GM12878 (cell line): Measurements from ENCODE around the gene BBS2. TPM values are rescaled to one million over a fixed set of nuclear protein-coding genes. Genes with fewer than 3 reads are reported as not detected.

Source experiments
- ATAC-seq: fragments of 200-7000 bp; cut with Tn5 transposase; 3 replicates; pipeline ENCODE4 v1.9.1; 2020; ENCODE audit warnings: mild to moderate bottlenecking, moderate library complexity
- BruUV-seq: library from RNA; stranded (reverse); fragments of 400-500 nt; replicated peaks from 2 replicates; lab custom pipeline; 2021; lab: Mats Ljungman, UMichigan
- CTCF ChIA-PET: fragments of 300-600 bp; sonication (Branson Sonifier 250); formaldehyde crosslinking; extraction: SDS; loops from one replicate; lab custom pipeline; 2021; ENCODE audit warnings: inconsistent platforms; lab: Yijun Ruan, JAX
- POLR2A ChIA-PET: fragments of 350-600 bp; formaldehyde crosslinking; extraction: SDS; loops from one replicate; lab custom pipeline; 2021; ENCODE audit warnings: inconsistent platforms; lab: Charles Lee
- RAD21 ChIA-PET: fragments of 300-600 bp; sonication (Branson Sonifier 250); formaldehyde crosslinking; loops from one replicate; lab custom pipeline; 2023; ENCODE audit warnings: antibody characterized with exemption; ENCODE audit not compliant: unreplicated experiment; lab: Charles Lee
- SMC1A ChIA-PET: fragments of 300-600 bp; sonication (Branson Sonifier 250); formaldehyde crosslinking; loops from one replicate; lab custom pipeline; 2023; ENCODE audit not compliant: unreplicated experiment, uncharacterized antibody; lab: Charles Lee
- DNase-seq: peaks from one replicate; pipeline ENCODE4 v3.0.0-alpha.2; 2011; ENCODE audit warnings: low read depth, low spot score
- FAIRE-seq: peaks from 3 replicates; lab custom pipeline; 2011; peaks lifted over from hg19 to GRCh38; lab: Jason Lieb, UNC
- H2AFZ ChIP-seq: 2 replicates; pipeline ENCODE4 v1.6.0; 2011; ENCODE audit warnings: low read depth, low read length, control low read depth; ENCODE audit not compliant: control insufficient read depth
- H3K27ac ChIP-seq: 2 replicates; pipeline ENCODE4 v1.5.1; 2011; ENCODE audit warnings: control low read depth; ENCODE audit not compliant: control insufficient read depth, insufficient read depth
- H3K27me3 ChIP-seq, 2 experiments: replicated peaks in 1 of 2; 2 replicates each; pipeline versions ENCODE4 v1.6.0 to v1.6.1; 2011; ENCODE audit warnings: low read length in 1 of 2; ENCODE audit not compliant: control insufficient read depth in 2 of 2, insufficient read depth in 2 of 2
- H3K36me3 ChIP-seq, 2 experiments: 2 replicates each; pipeline ENCODE4 v1.5.1; 2011; ENCODE audit warnings: low read length in 1 of 2; ENCODE audit not compliant: control insufficient read depth in 2 of 2, insufficient read depth in 2 of 2
- H3K4me1 ChIP-seq: 2 replicates; pipeline ENCODE4 v1.6.1; 2011; ENCODE audit warnings: mild to moderate bottlenecking, low read length, moderate library complexity, mixed read lengths; ENCODE audit not compliant: control insufficient read depth, insufficient read depth
- H3K4me2 ChIP-seq: 2 replicates; pipeline ENCODE4 v1.6.0; 2011; ENCODE audit warnings: control low read depth; ENCODE audit not compliant: control insufficient read depth, insufficient read depth
- H3K4me3 ChIP-seq: fragments of 200-600 bp; sonication (generic); 2 replicates; pipeline ENCODE4 v1.5.1; 2016
- H3K79me2 ChIP-seq: 2 replicates; pipeline ENCODE4 v1.6.0; 2011; ENCODE audit warnings: low read length; ENCODE audit not compliant: control insufficient read depth, insufficient read depth
- H3K9ac ChIP-seq: 2 replicates; pipeline ENCODE4 v1.8.0; 2011; ENCODE audit warnings: low read length, control low read depth, mixed read lengths; ENCODE audit not compliant: control insufficient read depth, insufficient read depth
- H3K9me3 ChIP-seq: replicated peaks from 3 replicates; pipeline ENCODE4 v1.5.1; 2011; ENCODE audit warnings: mild to moderate bottlenecking, low read length; ENCODE audit not compliant: control insufficient read depth, insufficient read depth
- H4K20me1 ChIP-seq: 2 replicates; pipeline ENCODE4 v1.6.0; 2011; ENCODE audit not compliant: control insufficient read depth, insufficient read depth
- CEBPB ChIP-seq, 2 experiments: fragments of 150-350 bp in 1 of 2; IDR thresholded peaks; 2 replicates each; pipeline ENCODE4 v1.6.1; 2012 to 2014; ENCODE audit warnings: low read depth in 2 of 2, low read length in 2 of 2, borderline replicate concordance in 1 of 2, inconsistent platforms in 1 of 2
- CTCF ChIP-seq, 3 experiments: IDR thresholded peaks in 2 of 3; conservative IDR thresholded peaks in 1 of 3; 2 replicates each; pipeline ENCODE4 v1.5.1; 2011; ENCODE audit warnings: low read depth in 3 of 3, low read length in 3 of 3, mild to moderate bottlenecking in 3 of 3, control low read depth in 2 of 3, moderate library complexity in 2 of 3, inconsistent platforms in 1 of 3, mixed read lengths in 1 of 3; ENCODE audit not compliant: control insufficient read depth in 2 of 3, insufficient read depth in 1 of 3; ENCODE audit errors: extremely low read depth in 1 of 3
- EP300 ChIP-seq, 2 experiments: fragments of 150-350 bp in 1 of 2; IDR thresholded peaks; 2 replicates each; pipeline ENCODE4 v1.6.1; 2011 to 2012; ENCODE audit warnings: low read depth in 2 of 2, low read length in 2 of 2, borderline replicate concordance in 1 of 2, improper control_type of control experiment in 1 of 2, inconsistent platforms in 1 of 2; ENCODE audit not compliant: control insufficient read depth in 1 of 2
- IKZF2 ChIP-seq, 2 experiments: fragments of 450-650 bp; IDR thresholded peaks; 2 replicates each; pipeline ENCODE4 v1.6.1; 2017; ENCODE audit warnings: mild to moderate bottlenecking in 2 of 2, moderate library complexity in 2 of 2
- MTA3 ChIP-seq: IDR thresholded peaks from 2 replicates; pipeline ENCODE4 v1.6.1; 2012; ENCODE audit warnings: low read length, inconsistent platforms, borderline replicate concordance
- NFXL1 ChIP-seq: fragments of 450-650 bp; IDR thresholded peaks from 2 replicates; pipeline ENCODE4 v1.6.1; 2017; ENCODE audit warnings: antibody characterized with exemption, mild to moderate bottlenecking, borderline replicate concordance
- PKNOX1 ChIP-seq: fragments of 450-650 bp; IDR thresholded peaks from 2 replicates; pipeline ENCODE4 v1.6.1; 2016; ENCODE audit warnings: mild to moderate bottlenecking
- RAD21 ChIP-seq: IDR thresholded peaks from 2 replicates; pipeline ENCODE4 v1.6.1; 2011; ENCODE audit warnings: mild to moderate bottlenecking, low read depth, low read length, moderate library complexity; ENCODE audit not compliant: insufficient read depth
- RUNX3 ChIP-seq: IDR thresholded peaks from 2 replicates; pipeline ENCODE4 v1.6.1; 2012; ENCODE audit warnings: low read length, inconsistent platforms
- SIX5 ChIP-seq: IDR thresholded peaks from 2 replicates; pipeline ENCODE4 v1.6.1; 2011; ENCODE audit warnings: mild to moderate bottlenecking, low read depth, low read length, moderate library complexity; ENCODE audit not compliant: severe bottlenecking
- SMC3 ChIP-seq: IDR thresholded peaks from 2 replicates; pipeline ENCODE4 v1.6.1; 2011; ENCODE audit warnings: low read length, improper control_type of control experiment, borderline replicate concordance
- SP1 ChIP-seq: IDR thresholded peaks from one replicate; pipeline ENCODE4 v1.6.1; 2011; ENCODE audit warnings: low read depth, low read length
- SREBF2 ChIP-seq: IDR thresholded peaks from 2 replicates; pipeline ENCODE4 v1.6.1; 2012; ENCODE audit warnings: mild to moderate bottlenecking, low read length
- STAT1 ChIP-seq: fragments of 450-650 bp; conservative IDR thresholded peaks from 2 replicates; pipeline ENCODE4 v1.6.1; 2014; ENCODE audit warnings: antibody characterized with exemption, mild to moderate bottlenecking
- ZNF622 ChIP-seq: fragments of 450-650 bp; IDR thresholded peaks from 2 replicates; pipeline ENCODE4 v1.6.1; 2017; ENCODE audit warnings: mild to moderate bottlenecking, inconsistent platforms
- WGBS: methylation state at CpG from one replicate; pipeline ENCODE4 v1.1.6; 2016; ENCODE audit warnings: low lambda C conversion rate; ENCODE audit not compliant: insufficient replicate concordance, insufficient coverage; ENCODE audit errors: missing lambda C conversion rate; 5-methylcytosine and 5-hydroxymethylcytosine counted together
- in situ Hi-C: fragments of 300-500 bp; cut with MboI; formaldehyde crosslinking; loops from 9 replicates; pipeline ENCODE4 v1.14.3; 2018; ENCODE audit warnings: mixed read lengths
- intact Hi-C: fragments of 100-400 bp; cut with micrococcal nuclease; formaldehyde crosslinking; loops from one replicate; pipeline ENCODE4 v1.14.2; 2022; ENCODE audit not compliant: unreplicated experiment
- polyA plus RNA-seq, 11 experiments: library from polyadenylated mRNA; depleted of rRNA in 4 of 11; unstranded in 6 of 11; stranded (reverse) in 5 of 11; fragments of >200 nt; fragmentation: Nextera tagmentation in 4 of 11; fragmentation: Illumina TruSeq in 1 of 11; extraction: Ambion mirVana in 4 of 11; extraction: Trizol in 1 of 11; gene quantifications; 1 replicate in 1 of 11; 2 replicates in 10 of 11; pipeline versions ENCODE4 v1.2.1 to v1.2.3, GENCODE V29; 2011 to 2016; ENCODE audit warnings: inconsistent platforms in 2 of 11, missing spikeins in 2 of 11, low read depth in 1 of 11
- total RNA-seq, 4 experiments: library from RNA; depleted of rRNA in 3 of 4; stranded (reverse); fragments of >200 nt in 3 of 4; fragmentation: Illumina TruSeq in 1 of 4; extraction: Trizol in 1 of 4; gene quantifications; 2 replicates each; pipeline versions ENCODE4 v1.2.1 to v1.2.3, GENCODE V29; 2013 to 2021

The BBS2 gene
- total and polyA plus RNA-seq, 10 of the 15 experiments (the other 5 are each of a cell fraction or from before 2014, with no cell fraction given): 4.9 to 38.3 (median 16.4) TPM

- Histone ChIP-seq H4K20me1 (no peaks in the 10 kb centered on the region), H3K4me1 (no peaks in the 10 kb centered on the region; the same call in 1 of the 2 replicates), H3K27ac (no peak overlapping the region), H3K36me3 (peaks cover 0 to 1% of the 10 kb centered on the region in 2 experiments; a peak in 2 of 4 replicates), H3K4me2 (no peak overlapping the region), H3K4me3 (no peak overlapping the region), H2AFZ (no peak overlapping the region), H3K9ac (no peak overlapping the region), H3K27me3 (no peaks in the 10 kb centered on the region), H3K79me2 (no peaks in the 10 kb centered on the region), H3K9me3 (no peaks in the 10 kb centered on the region)
- ChIA-PET SMC1A (interaction anchor here (1.3 to 2.7 kb wide), 2 partner anchors 31 to 187 kb away, joined by 3 to 27 read pairs; no protein-coding TSS in a partner anchor), POLR2A (no interaction called here), CTCF (interaction anchor here (0.7 to 3.0 kb wide), 8 partner anchors 62 to 187 kb away, joined by 3 to 27 read pairs (median 3); partner anchors contain the start of gene MT1H), RAD21 (interaction anchor here (0.7 to 1.3 kb wide), 2 partner anchors 46 to 187 kb away, joined by 3 to 10 read pairs; no protein-coding TSS in a partner anchor)
- in situ Hi-C loops (loop anchor here (5.0 kb wide), 1 partner anchor 187 kb away; no protein-coding TSS in a partner anchor), intact Hi-C loops (loop anchor here (1.0 kb wide), 2 partner anchors 85 to 187 kb away; no protein-coding TSS in a partner anchor)
- no TSS peak for BruUV-seq
- DNase-seq: no peak
- TF ChIP-seq IKZF2 (IDR thresholded peaks at IDR 0.05): no peak
- no peak for TF ChIP-seq EP300 (IDR thresholded peaks at IDR 0.05; ENCODE audit: borderline replicate concordance in 1 of 2, control insufficient read depth in 1 of 2, low read depth in 2 of 2, low read length in 2 of 2)
- no peak for TF ChIP-seq NFXL1
- no peak for TF ChIP-seq RUNX3
- TF ChIP-seq SREBF2: no peak
- TF ChIP-seq CEBPB (IDR thresholded peaks at IDR 0.05; ENCODE audit: borderline replicate concordance in 1 of 2, low read depth in 2 of 2, low read length in 2 of 2): no peak
- no peak for TF ChIP-seq SP1
- TF ChIP-seq MTA3: no peak
- no peak for TF ChIP-seq SIX5
- TF ChIP-seq CTCF (IDR thresholded peaks at IDR 0.05 in 2 of 3, conservative IDR thresholded peaks at IDR 0.05 in 1 of 3; ENCODE audit: control insufficient read depth in 2 of 3, extremely low read depth in 1 of 3, insufficient read depth in 1 of 3, low read depth in 3 of 3, low read length in 3 of 3): no peak
- no peak for TF ChIP-seq RAD21
- TF ChIP-seq PKNOX1: no peak
- no peak for TF ChIP-seq ZNF622
- TF ChIP-seq SMC3: no peak
- no peak for TF ChIP-seq STAT1
- no peak for FAIRE-seq
- WGBS: 63% methylated on average over 3 of the region's 3 CpGs
- ATAC-seq: no peak
These were observed 5.0 kb downstream of the BBS2 start for GRCh38 chr16:56514845-56515244.
